GM12878 (cell line): ENCODE data around the gene GALNTL6. TPM values are rescaled to one million over a fixed set of nuclear protein-coding genes. Genes with fewer than 3 reads are reported as not detected.

Experiments used
- ATAC-seq: fragments of 200-7000 bp; cut with Tn5 transposase; 3 replicates; pipeline ENCODE4 v1.9.1; 2020; ENCODE audit warnings: mild to moderate bottlenecking, moderate library complexity
- BruUV-seq: library from RNA; stranded (reverse); fragments of 400-500 nt; replicated peaks from 2 replicates; lab custom pipeline; 2021; lab: Mats Ljungman, UMichigan
- CTCF ChIA-PET: fragments of 300-600 bp; sonication (Branson Sonifier 250); formaldehyde crosslinking; extraction: SDS; loops from one replicate; lab custom pipeline; 2021; ENCODE audit warnings: inconsistent platforms; lab: Yijun Ruan, JAX
- POLR2A ChIA-PET: fragments of 350-600 bp; formaldehyde crosslinking; extraction: SDS; loops from one replicate; lab custom pipeline; 2021; ENCODE audit warnings: inconsistent platforms; lab: Charles Lee
- RAD21 ChIA-PET: fragments of 300-600 bp; sonication (Branson Sonifier 250); formaldehyde crosslinking; loops from one replicate; lab custom pipeline; 2023; ENCODE audit warnings: antibody characterized with exemption; ENCODE audit not compliant: unreplicated experiment; lab: Charles Lee
- SMC1A ChIA-PET: fragments of 300-600 bp; sonication (Branson Sonifier 250); formaldehyde crosslinking; loops from one replicate; lab custom pipeline; 2023; ENCODE audit not compliant: unreplicated experiment, uncharacterized antibody; lab: Charles Lee
- DNase-seq: peaks from one replicate; pipeline ENCODE4 v3.0.0-alpha.2; 2011; ENCODE audit warnings: low read depth, low spot score
- FAIRE-seq: peaks from 3 replicates; lab custom pipeline; 2011; peaks lifted over from hg19 to GRCh38; lab: Jason Lieb, UNC
- H2AFZ ChIP-seq: 2 replicates; pipeline ENCODE4 v1.6.0; 2011; ENCODE audit warnings: low read depth, low read length, control low read depth; ENCODE audit not compliant: control insufficient read depth
- H3K27ac ChIP-seq: 2 replicates; pipeline ENCODE4 v1.5.1; 2011; ENCODE audit warnings: control low read depth; ENCODE audit not compliant: control insufficient read depth, insufficient read depth
- H3K27me3 ChIP-seq, 2 experiments: replicated peaks in 1 of 2; 2 replicates each; pipeline versions ENCODE4 v1.6.0 to v1.6.1; 2011; ENCODE audit warnings: low read length in 1 of 2; ENCODE audit not compliant: control insufficient read depth in 2 of 2, insufficient read depth in 2 of 2
- H3K36me3 ChIP-seq, 2 experiments: 2 replicates each; pipeline ENCODE4 v1.5.1; 2011; ENCODE audit warnings: low read length in 1 of 2; ENCODE audit not compliant: control insufficient read depth in 2 of 2, insufficient read depth in 2 of 2
- H3K4me1 ChIP-seq: 2 replicates; pipeline ENCODE4 v1.6.1; 2011; ENCODE audit warnings: mild to moderate bottlenecking, low read length, moderate library complexity, mixed read lengths; ENCODE audit not compliant: control insufficient read depth, insufficient read depth
- H3K4me2 ChIP-seq: 2 replicates; pipeline ENCODE4 v1.6.0; 2011; ENCODE audit warnings: control low read depth; ENCODE audit not compliant: control insufficient read depth, insufficient read depth
- H3K4me3 ChIP-seq: fragments of 200-600 bp; sonication (generic); 2 replicates; pipeline ENCODE4 v1.5.1; 2016
- H3K79me2 ChIP-seq: 2 replicates; pipeline ENCODE4 v1.6.0; 2011; ENCODE audit warnings: low read length; ENCODE audit not compliant: control insufficient read depth, insufficient read depth
- H3K9ac ChIP-seq: 2 replicates; pipeline ENCODE4 v1.8.0; 2011; ENCODE audit warnings: low read length, control low read depth, mixed read lengths; ENCODE audit not compliant: control insufficient read depth, insufficient read depth
- H3K9me3 ChIP-seq: replicated peaks from 3 replicates; pipeline ENCODE4 v1.5.1; 2011; ENCODE audit warnings: mild to moderate bottlenecking, low read length; ENCODE audit not compliant: control insufficient read depth, insufficient read depth
- H4K20me1 ChIP-seq: 2 replicates; pipeline ENCODE4 v1.6.0; 2011; ENCODE audit not compliant: control insufficient read depth, insufficient read depth
- ATF2 ChIP-seq: IDR thresholded peaks from 2 replicates; pipeline ENCODE4 v1.6.1; 2012; ENCODE audit warnings: low read length, inconsistent platforms
- BCL3 ChIP-seq: IDR thresholded peaks from 2 replicates; pipeline ENCODE4 v1.6.1; 2011; ENCODE audit warnings: borderline replicate concordance, low read depth, mild to moderate bottlenecking, moderate library complexity, low read length; ENCODE audit not compliant: insufficient read depth, poor library complexity, severe bottlenecking
- CHD1 ChIP-seq: IDR thresholded peaks from 2 replicates; pipeline ENCODE4 v1.6.1; 2012; ENCODE audit warnings: low read depth, low read length, improper control_type of control experiment
- CTCF ChIP-seq, 3 experiments: IDR thresholded peaks in 2 of 3; conservative IDR thresholded peaks in 1 of 3; 2 replicates each; pipeline ENCODE4 v1.5.1; 2011; ENCODE audit warnings: low read depth in 3 of 3, low read length in 3 of 3, mild to moderate bottlenecking in 3 of 3, control low read depth in 2 of 3, moderate library complexity in 2 of 3, inconsistent platforms in 1 of 3, mixed read lengths in 1 of 3; ENCODE audit not compliant: control insufficient read depth in 2 of 3, insufficient read depth in 1 of 3; ENCODE audit errors: extremely low read depth in 1 of 3
- GATAD2B ChIP-seq: fragments of 450-650 bp; conservative IDR thresholded peaks from 2 replicates; pipeline ENCODE4 v1.6.1; 2017; ENCODE audit warnings: low read depth, mild to moderate bottlenecking, moderate library complexity
- HDGF ChIP-seq: fragments of 450-650 bp; IDR thresholded peaks from 2 replicates; pipeline ENCODE4 v1.6.1; 2016; ENCODE audit warnings: antibody characterized with exemption
- IRF3 ChIP-seq: fragments of 450-650 bp; IDR thresholded peaks from 2 replicates; pipeline ENCODE4 v1.6.1; 2014; ENCODE audit warnings: mild to moderate bottlenecking
- KDM1A ChIP-seq: fragments of 200-600 bp; sonication (generic); IDR thresholded peaks from 2 replicates; pipeline ENCODE4 v1.6.1; 2016; ENCODE audit warnings: borderline replicate concordance
- RCOR1 ChIP-seq: conservative IDR thresholded peaks from 2 replicates; pipeline ENCODE4 v1.6.1; 2012; ENCODE audit warnings: low read depth, low read length, improper control_type of control experiment
- RELA ChIP-seq: fragments of 450-650 bp; IDR thresholded peaks from 2 replicates; pipeline ENCODE4 v1.8.0; 2014; ENCODE audit warnings: borderline replicate concordance; ENCODE audit not compliant: partially characterized antibody
- STAT3 ChIP-seq: IDR thresholded peaks from 2 replicates; pipeline ENCODE4 v1.6.1; 2011; ENCODE audit warnings: low read depth, low read length, improper control_type of control experiment
- ZNF24 ChIP-seq: fragments of 450-650 bp; IDR thresholded peaks from 2 replicates; pipeline ENCODE4 v1.6.1; 2017; ENCODE audit warnings: antibody characterized with exemption, mild to moderate bottlenecking
- WGBS: methylation state at CpG from one replicate; pipeline ENCODE4 v1.1.6; 2016; ENCODE audit warnings: low lambda C conversion rate; ENCODE audit not compliant: insufficient replicate concordance, insufficient coverage; ENCODE audit errors: missing lambda C conversion rate; 5-methylcytosine and 5-hydroxymethylcytosine counted together
- in situ Hi-C: fragments of 300-500 bp; cut with MboI; formaldehyde crosslinking; loops from 9 replicates; pipeline ENCODE4 v1.14.3; 2018; ENCODE audit warnings: mixed read lengths
- intact Hi-C: fragments of 100-400 bp; cut with micrococcal nuclease; formaldehyde crosslinking; loops from one replicate; pipeline ENCODE4 v1.14.2; 2022; ENCODE audit not compliant: unreplicated experiment
- polyA plus RNA-seq, 11 experiments: library from polyadenylated mRNA; depleted of rRNA in 4 of 11; unstranded in 6 of 11; stranded (reverse) in 5 of 11; fragments of >200 nt; fragmentation: Nextera tagmentation in 4 of 11; fragmentation: Illumina TruSeq in 1 of 11; extraction: Ambion mirVana in 4 of 11; extraction: Trizol in 1 of 11; gene quantifications; 1 replicate in 1 of 11; 2 replicates in 10 of 11; pipeline versions ENCODE4 v1.2.1 to v1.2.3, GENCODE V29; 2011 to 2016; ENCODE audit warnings: inconsistent platforms in 2 of 11, missing spikeins in 2 of 11, low read depth in 1 of 11
- total RNA-seq, 4 experiments: library from RNA; depleted of rRNA in 3 of 4; stranded (reverse); fragments of >200 nt in 3 of 4; fragmentation: Illumina TruSeq in 1 of 4; extraction: Trizol in 1 of 4; gene quantifications; 2 replicates each; pipeline versions ENCODE4 v1.2.1 to v1.2.3, GENCODE V29; 2013 to 2021

The GALNTL6 gene
- total and polyA plus RNA-seq, 10 of the 15 experiments (the other 5 are each of a cell fraction or from before 2014, with no cell fraction given): 0.01 to 0.29 TPM; not detected in 8

- no peak for TF ChIP-seq GATAD2B
- TF ChIP-seq IRF3: no peak
- no peak for TF ChIP-seq BCL3
- TF ChIP-seq, all 136 proteins: peak for 0
Observed at GRCh38 chr4:173056710-173057109, 1243.5 kb downstream of the GALNTL6 start (continued).

- H3K79me2 ChIP-seq: no peaks in the 10 kb centered on the region
- no peak for TF ChIP-seq KDM1A
- no peak for TF ChIP-seq RCOR1
- TF ChIP-seq STAT3: no peak
- no peak for TF ChIP-seq CHD1
- no peak for TF ChIP-seq ATF2
- no peak for TF ChIP-seq RELA
- TF ChIP-seq HDGF: no peak
- no peak for TF ChIP-seq ZNF24
- no peak for TF ChIP-seq CTCF (IDR thresholded peaks at IDR 0.05 in 2 of 3, conservative IDR thresholded peaks at IDR 0.05 in 1 of 3; ENCODE audit: control insufficient read depth in 2 of 3, extremely low read depth in 1 of 3, insufficient read depth in 1 of 3, low read depth in 3 of 3, low read length in 3 of 3)
- TF ChIP-seq, all 136 proteins: peak for 0
- H3K4me3 ChIP-seq: no peak overlapping the region
- no peaks in the 10 kb centered on the region for H3K27me3 ChIP-seq
- SMC1A ChIA-PET: interaction anchor here (1.1 to 1.3 kb wide), 3 partner anchors 8 to 108 kb away, joined by 3 read pairs; no protein-coding TSS in a partner anchor
- in situ Hi-C loops: no loop called here
- no peak for ATAC-seq
- H4K20me1 ChIP-seq: no peaks in the 10 kb centered on the region
- no peaks in the 10 kb centered on the region for H3K36me3 ChIP-seq
- H3K9me3 ChIP-seq: no peaks in the 10 kb centered on the region
- CTCF ChIA-PET: no interaction called here
- WGBS: 46% methylated on average over 3 of the region's 3 CpGs
- H3K4me1 ChIP-seq: no peaks in the 10 kb centered on the region
- DNase-seq: no peak
- RAD21 ChIA-PET: no interaction called here
- no peak overlapping the region for H2AFZ ChIP-seq
- FAIRE-seq: no peak
- H3K27ac ChIP-seq: no peak overlapping the region
- intact Hi-C loops: no loop called here
- no peak overlapping the region for H3K9ac ChIP-seq
- no TSS peak for BruUV-seq
- POLR2A ChIA-PET: no interaction called here
- no peak overlapping the region for H3K4me2 ChIP-seq
Observed at GRCh38 chr4:173057442-173057841, 1244.2 kb downstream of the GALNTL6 start.
